ENCODE data around the gene NAXE.

NAXE gene

DNA sequence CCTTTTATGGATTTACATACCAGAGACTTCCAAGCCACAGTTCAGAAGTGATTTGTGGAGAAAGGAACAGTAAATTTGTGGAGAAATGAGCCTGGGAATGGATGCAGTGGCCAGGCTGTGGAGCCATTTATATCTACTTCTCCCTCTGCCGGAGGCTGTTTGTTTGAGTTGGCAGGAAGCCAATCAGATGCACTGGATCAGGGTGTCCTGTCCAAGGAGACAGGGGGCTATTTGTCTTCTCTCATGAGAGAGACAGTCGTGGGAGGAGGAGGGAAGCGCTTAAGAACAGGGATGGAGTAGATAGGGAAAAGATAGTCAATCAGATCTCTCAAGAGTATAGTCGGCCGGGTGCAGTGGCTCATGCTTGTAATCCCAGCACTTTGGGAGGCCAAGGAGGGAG is 24.9 kb downstream of the NAXE start:
- H3K4me3 ChIP-seq (ENCODE audit: control insufficient read depth, low read depth, low read length) = no peak overlapping the region
- TF ChIP-seq, protein P1, sequence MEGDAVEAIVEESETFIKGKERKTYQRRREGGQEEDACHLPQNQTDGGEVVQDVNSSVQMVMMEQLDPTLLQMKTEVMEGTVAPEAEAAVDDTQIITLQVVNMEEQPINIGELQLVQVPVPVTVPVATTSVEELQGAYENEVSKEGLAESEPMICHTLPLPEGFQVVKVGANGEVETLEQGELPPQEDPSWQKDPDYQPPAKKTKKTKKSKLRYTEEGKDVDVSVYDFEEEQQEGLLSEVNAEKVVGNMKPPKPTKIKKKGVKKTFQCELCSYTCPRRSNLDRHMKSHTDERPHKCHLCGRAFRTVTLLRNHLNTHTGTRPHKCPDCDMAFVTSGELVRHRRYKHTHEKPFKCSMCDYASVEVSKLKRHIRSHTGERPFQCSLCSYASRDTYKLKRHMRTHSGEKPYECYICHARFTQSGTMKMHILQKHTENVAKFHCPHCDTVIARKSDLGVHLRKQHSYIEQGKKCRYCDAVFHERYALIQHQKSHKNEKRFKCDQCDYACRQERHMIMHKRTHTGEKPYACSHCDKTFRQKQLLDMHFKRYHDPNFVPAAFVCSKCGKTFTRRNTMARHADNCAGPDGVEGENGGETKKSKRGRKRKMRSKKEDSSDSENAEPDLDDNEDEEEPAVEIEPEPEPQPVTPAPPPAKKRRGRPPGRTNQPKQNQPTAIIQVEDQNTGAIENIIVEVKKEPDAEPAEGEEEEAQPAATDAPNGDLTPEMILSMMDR (conservative IDR thresholded peaks at IDR 0.05; ENCODE audit: control insufficient read depth, insufficient read depth, low read depth, low read length) = peak; percentile 7
- DNase-seq (ENCODE audit: low read depth) = peak; percentile 54

DNA sequence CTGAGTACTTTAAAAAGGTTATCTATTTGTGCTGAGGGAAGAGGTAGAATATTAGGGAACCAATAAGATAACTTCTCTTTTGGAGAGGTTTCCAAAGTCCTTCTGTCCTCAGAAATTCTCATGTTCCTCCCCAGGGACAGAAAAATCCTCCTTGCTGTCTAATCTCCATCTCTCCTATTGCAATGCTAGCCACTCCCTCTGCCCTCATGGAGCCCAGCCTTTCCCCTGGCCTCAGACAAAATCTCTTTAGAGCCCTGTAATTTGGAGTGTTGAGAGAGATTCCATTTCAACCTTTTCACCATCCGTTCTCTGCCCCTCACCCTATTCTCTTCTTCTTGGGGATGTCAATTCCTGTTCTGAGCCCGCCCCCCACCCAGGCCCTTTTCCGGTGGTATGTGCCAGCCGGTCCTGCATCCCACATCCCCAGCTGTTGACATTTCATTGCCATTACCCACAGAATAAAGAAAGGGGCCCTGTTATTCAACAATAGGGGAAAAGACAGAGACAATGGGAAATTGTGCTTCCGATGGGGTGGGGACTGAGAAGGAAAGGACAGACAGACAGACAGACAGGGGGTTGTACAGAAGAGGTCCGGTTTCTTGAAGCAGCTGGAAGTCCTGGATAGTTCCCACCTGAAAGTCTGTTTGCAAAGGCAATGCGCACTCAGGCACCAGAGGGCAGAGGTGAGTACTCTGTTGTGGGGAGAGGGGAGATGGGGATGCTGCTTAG is 27.4 kb downstream of the NAXE start, which contains the start of gene HAPLN2:
Gene HAPLN2, plus strand, starts transcription at position 563 of the 729 bp plus-strand sequence. CDS start 4,076 bp downstream, outside the sequence.
- DNase-seq (ENCODE audit: low read depth) = no peak
- TF ChIP-seq, protein P1 (conservative IDR thresholded peaks at IDR 0.05; ENCODE audit: control insufficient read depth, insufficient read depth, low read depth, low read length) = peak; percentile 48

DNA sequence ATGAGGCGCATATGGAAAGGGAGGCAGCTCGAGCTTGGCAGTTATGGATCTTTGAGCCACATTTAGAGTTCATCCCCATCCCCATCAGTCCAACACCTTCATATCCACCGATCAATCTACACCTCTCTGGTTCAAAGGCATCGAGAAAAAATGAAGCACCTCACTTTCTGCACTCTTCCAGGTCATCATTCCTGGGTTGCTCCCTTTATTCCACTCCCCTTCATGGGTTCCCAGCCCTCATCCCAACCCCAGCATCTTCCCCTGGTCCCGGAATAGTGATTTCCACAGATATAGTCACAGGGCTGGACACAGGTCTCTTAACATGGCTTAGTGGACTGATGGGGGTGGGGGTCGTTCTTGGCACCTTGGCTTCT is 28.0 kb downstream of the NAXE start:
- TF ChIP-seq, protein P1 (conservative IDR thresholded peaks at IDR 0.05; ENCODE audit: control insufficient read depth, insufficient read depth, low read depth, low read length) = no peak
- no peak overlapping the region for H3K4me3 ChIP-seq (ENCODE audit: control insufficient read depth, low read depth, low read length)
- DNase-seq (ENCODE audit: low read depth) = no peak

More for the DNA sequence above, 27.4 kb downstream of the NAXE start, which contains the start of gene HAPLN2:
- H3K4me3 ChIP-seq (ENCODE audit: control insufficient read depth, low read depth, low read length) = no peak within 1 kb of the TSS

DNA sequence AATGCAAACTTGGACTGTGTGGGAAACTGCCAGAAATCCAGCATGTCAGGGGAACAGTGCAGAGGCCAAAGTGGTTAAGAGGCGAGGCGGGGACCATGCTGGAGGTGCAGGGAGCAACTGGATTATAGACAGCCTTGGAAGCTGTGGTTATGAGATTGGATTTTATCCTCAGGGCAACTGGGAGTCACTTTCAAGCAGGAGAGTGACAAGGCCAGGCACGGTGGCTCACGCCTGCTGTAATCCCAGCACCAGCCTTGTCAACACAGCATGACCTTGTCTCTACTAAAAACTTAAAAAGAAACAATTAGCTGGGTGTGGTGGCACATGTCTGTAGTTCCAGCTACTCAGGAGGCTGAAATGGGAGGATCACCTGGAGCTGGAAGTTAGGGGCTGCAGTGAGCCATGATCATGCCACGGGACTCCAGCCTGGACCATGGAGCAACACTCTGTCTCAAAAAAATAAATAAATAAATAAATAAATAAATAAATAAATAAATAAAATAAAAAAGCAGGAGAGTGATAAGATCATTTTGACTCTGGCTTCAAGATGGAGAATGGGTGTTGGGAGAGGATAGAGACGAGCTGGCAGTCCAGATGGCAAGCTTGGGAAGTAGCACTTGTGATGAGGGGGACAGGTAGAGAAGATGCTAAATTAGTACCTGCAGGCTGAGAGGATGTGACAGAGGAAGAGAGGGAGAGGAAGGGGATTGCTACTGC is 31.2 kb downstream of the NAXE start:
- H3K4me3 ChIP-seq (ENCODE audit: control insufficient read depth, low read depth, low read length) = no peak overlapping the region
- TF ChIP-seq, protein P1 (conservative IDR thresholded peaks at IDR 0.05; ENCODE audit: control insufficient read depth, insufficient read depth, low read depth, low read length) = no peak
- no peak for DNase-seq (ENCODE audit: low read depth)

DNA sequence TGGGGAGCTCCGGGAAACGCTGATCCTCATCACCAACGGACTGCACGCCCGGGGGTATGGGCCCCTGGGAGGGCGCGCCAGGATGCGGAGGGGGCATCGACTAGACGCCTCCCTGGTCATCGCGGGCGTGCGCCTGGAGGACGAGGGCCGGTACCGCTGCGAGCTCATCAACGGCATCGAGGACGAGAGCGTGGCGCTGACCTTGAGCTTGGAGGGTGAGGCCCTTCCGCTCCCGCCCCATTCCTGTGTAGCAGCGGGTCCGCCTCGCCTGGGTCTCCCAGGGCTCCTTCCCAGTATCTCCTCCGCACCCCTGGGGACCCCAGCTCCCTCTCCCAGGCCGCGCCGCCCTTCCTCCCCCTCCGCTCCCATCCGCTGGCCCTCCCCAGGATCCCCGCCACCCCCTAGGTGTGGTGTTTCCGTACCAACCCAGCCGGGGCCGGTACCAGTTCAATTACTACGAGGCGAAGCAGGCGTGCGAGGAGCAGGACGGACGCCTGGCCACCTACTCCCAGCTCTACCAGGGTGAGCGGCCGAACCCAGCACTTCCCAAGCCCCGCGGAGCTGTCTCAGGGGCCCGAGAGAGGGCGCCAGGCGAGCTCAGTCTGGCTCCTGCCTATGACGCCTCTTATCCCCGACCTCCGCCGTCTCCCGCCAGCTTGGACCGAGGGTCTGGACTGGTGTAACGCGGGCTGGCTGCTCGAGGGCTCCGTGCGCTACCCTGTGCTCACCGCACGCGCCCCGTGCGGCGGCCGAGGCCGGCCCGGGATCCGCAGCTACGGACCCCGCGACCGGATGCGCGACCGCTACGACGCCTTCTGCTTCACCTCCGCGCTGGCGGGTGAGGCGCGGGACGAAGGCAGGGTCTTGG is 32.6 kb downstream of the NAXE start:
- no peak overlapping the region for H3K4me3 ChIP-seq (ENCODE audit: control insufficient read depth, low read depth, low read length)
- peak; percentile 36 for DNase-seq (ENCODE audit: low read depth)
- TF ChIP-seq, protein P1 (conservative IDR thresholded peaks at IDR 0.05; ENCODE audit: control insufficient read depth, insufficient read depth, low read depth, low read length) = peak; percentile 31

DNA sequence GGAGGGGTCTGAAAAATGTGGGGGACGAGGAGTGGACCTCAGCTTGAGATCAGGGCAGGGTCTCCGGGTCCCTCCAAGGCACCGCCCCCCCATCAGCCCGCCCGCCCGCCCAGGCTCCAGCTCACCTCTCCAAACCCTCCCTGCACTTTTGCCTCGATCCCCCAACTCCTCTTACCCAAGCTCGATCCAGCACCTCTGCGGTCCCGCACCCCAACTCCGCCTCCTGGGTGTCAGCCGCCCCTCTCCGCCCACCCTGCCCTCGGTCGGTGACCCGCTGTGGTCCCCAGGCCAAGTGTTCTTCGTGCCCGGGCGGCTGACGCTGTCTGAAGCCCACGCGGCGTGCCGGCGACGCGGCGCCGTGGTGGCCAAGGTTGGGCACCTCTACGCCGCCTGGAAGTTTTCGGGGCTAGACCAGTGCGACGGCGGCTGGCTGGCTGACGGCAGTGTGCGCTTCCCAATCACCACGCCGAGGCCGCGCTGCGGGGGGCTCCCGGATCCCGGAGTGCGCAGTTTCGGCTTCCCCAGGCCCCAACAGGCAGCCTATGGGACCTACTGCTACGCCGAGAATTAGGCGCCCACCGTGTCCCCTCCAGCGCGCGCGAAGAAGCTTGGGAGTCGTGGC is 33.3 kb downstream of the NAXE start:
- TF ChIP-seq, protein P1 (conservative IDR thresholded peaks at IDR 0.05; ENCODE audit: control insufficient read depth, insufficient read depth, low read depth, low read length) = no peak
- no peak for DNase-seq (ENCODE audit: low read depth)
- H3K4me3 ChIP-seq (ENCODE audit: control insufficient read depth, low read depth, low read length) = no peak overlapping the region

Measured in fibroblast of mammary gland (primary cell).